ENCODE results near the gene CCL28.
"Not testable (repeated sequence)": the region's sequence is repeated elsewhere in the genome, so short reads cannot be mapped to it uniquely, and the experiment has no call there.

Gene CCL28, protein sequence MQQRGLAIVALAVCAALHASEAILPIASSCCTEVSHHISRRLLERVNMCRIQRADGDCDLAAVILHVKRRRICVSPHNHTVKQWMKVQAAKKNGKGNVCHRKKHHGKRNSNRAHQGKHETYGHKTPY

GRCh38 chr5:43412156-43412555, at the start of gene CCL28:
Gene CCL28, minus strand, starts transcription at chr5:43412391. Its CDS starts 75 bp downstream, at chr5:43412316.
- no peak for DNase-seq

DNA sequence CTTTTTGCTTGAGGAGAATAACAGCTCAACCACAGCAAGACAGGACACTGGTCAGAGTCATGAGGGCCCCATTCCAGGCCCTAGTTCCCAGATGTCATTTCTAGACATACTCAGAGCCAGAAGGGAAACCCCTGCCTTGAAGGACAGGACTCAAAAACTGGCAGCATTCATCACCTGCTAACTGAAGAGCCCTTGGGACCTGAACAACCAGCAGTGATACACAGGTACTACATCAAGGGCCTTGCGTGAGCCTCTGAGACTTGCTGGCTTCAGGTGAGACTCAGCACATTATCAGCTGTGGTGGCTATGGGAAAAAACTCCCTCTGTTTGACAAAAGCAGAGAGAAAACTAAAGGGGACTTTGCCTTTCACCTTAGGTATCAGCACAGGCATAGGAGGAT, 48.9 kb upstream of the CCL28 start:
- no peak for DNase-seq

GRCh38 chr5:43456556-43456955, 44.4 kb upstream of the CCL28 start:
- no peak for DNase-seq

DNA sequence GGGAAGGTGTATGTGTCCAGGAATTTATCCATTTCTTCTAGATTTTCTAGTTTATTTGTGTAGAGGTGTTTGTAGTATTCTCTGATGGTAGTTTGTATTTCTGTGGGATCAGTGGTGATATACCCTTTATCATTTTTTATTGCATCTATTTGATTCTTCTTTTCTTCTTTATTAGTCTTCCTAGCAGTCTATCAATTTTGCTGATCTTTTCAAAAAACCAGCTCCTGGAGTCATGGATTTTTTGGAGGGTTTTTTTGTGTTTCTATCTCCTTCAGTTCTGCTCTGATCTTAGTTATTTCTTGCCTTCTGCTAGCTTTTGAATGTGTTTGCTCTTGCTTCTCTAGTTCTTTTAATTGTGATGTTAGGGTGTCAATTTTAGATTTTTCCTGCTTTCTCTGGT, 29.4 kb upstream of the CCL28 start:
- not testable (repeated sequence) for DNase-seq

- no peak for DNase-seq
Measured at GRCh38 chr5:43437062-43437660, 25.0 kb upstream of the CCL28 start.

DNA sequence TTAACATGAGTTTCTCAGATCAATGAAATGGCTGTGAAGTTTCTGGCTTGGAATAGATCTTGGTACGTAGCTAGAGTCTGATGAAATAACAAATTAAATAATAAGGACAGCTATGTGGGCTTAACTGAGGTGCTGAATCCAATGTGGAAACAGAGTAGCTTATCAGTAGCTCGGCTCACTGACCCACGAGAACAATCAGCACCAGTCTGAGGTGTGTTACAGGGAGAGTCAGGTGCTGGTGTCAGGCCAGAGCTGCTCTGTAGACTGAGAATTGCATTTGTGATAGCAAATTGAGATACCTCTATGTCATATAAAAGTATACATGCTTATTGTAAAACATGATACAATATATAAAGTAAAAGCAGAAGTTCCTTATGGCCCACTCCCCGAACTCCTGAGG, 21.2 kb upstream of the CCL28 start:
- DNase-seq: no peak

GRCh38 chr5:43432486-43433375, 20.5 kb upstream of the CCL28 start:
- DNase-seq: no peak

GRCh38 chr5:43429706-43430105, 17.5 kb upstream of the CCL28 start:
- no peak for DNase-seq

DNA sequence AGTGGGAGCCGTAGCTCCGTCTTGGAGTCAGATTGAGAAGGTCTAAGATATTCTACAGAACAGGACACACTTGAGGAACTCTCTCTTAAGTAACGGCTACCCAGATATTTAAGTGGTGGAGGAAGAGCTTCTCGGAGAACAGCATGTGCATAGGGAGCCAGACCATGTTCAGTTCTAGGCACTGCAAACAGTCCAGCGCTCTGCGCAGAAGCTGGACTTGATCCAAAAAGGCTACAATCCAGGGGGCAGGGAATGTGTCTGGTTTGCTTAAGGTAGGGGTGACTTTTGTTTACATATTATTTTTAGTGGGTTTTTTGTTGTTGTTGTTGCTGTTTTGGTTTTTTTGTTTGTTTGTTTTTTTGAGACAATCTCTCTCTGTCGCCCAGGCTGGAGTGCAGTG, 16.8 kb upstream of the CCL28 start:
- no peak for DNase-seq

DNA sequence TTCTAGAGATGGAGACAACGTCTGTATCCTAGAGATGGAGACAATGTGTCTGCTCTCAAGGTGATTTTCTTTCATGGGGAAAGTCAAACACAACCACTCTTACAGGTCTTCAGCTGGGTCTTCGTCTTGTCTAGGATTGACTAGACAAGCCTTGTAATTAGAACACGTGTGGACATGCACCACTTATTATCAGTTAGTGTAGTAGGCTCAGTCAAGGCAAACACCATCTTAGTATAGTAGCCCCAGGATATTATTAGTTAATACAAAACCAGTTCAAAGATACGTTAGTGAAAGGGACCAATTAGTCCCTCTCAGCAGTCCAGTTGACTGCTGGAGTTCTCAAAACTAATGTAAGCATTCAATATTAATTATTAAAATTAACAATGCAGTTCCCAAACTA, 15.1 kb upstream of the CCL28 start:
- no peak for DNase-seq

DNA sequence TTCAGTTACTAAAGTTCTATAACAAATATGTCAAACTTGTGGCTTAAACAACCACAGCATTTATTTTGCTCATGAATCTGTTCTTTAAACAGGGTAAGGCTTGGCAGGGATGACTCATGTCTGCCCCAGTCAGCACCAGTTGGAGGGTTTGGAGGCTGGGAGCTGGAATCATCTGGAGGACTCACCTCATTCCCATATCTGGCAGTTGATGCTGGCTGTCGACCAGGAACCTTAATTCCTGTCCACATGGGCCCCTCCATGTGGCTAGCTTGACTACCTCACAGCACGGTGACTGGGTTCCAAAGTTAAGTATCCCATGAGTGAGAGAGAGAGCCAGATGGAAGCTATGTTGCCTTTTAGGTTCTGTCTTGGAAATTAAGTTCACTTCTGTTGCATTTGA, 13.8 kb upstream of the CCL28 start:
- DNase-seq: no peak

GRCh38 chr5:43423086-43423485, 10.9 kb upstream of the CCL28 start:
- DNase-seq: not testable (repeated sequence)

GRCh38 chr5:43422143-43422542, 10.0 kb upstream of the CCL28 start:
- DNase-seq: no peak

DNA sequence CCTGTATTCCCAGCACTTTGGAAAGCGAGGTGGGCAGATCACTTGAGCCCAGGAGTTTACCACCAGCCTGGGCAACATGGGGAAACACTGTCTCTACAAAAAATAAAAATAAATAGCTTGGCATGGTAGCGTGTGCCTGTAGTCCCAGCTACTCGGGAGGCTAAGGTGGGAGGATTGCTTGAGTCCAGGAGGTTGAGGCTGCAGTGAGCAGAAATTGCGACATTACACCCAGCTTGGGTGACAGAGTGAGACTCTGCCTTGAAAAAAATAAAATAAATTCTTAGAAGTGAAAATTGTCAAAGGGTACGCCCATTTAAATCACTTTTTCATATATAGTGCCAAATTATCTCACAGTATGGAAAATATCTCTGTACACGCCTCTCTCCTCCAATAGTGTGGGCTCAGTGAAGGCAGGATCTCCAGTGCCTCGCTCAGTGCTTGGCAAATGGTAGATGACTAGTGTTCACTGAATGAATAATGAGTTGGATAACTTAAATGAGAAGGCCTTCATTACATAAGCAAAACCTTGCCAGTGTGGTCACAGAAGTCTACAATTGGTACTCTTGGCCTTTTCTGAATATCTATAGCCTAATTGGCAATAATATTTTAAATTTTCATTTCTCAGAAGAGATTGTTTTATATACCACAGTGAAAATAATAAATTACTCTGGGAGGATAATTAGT, 9.4 kb upstream of the CCL28 start:
- no peak for DNase-seq

- no peak for DNase-seq
Measured at GRCh38 chr5:43420241-43420640, 8.1 kb upstream of the CCL28 start.

- DNase-seq: no peak
Measured at GRCh38 chr5:43418561-43418960, 6.4 kb upstream of the CCL28 start.

- no peak for DNase-seq
Measured at GRCh38 chr5:43416803-43417394, 4.7 kb upstream of the CCL28 start.

- DNase-seq: no peak
Measured at GRCh38 chr5:43415935-43416802, 4.0 kb upstream of the CCL28 start.

DNA sequence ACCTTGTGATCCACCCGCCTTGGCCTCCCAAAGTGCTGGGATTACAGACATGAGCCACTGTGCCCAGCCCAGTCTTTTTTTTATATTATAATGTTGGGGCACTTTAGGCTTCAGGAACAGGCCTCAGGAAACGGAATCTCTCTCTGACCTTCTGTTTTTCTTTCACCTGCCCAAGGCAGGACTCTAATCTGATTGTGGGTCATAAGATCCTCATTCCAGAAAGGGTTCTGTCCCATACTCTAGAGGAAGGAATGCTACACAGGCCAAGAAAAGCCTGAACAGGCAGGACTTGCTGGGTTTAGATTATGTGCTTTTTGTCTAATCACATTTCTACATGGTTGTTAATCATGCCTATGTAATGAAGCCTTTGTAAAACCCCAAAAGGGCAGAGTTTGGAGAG, 1.8 kb upstream of the CCL28 start:
- DNase-seq: no peak

DNA sequence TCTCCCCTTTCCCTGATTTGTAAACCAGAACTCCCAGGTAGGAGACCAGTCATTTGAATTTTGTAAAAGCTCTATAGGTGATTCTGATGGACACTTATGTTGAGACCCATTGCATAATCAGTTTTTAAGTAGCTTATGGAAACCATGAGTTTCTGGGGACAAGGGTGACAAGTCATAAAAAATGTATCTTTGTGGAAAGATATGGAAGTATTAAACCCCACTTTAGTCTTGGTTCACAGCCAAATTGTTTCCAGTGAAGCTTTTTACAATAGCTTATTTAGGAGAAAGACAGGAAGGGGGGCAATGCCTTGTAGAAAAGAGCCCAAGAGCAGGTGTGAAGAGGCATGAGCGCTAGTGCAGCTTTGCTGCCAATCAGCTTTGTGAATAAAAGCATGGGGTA, 453 bp upstream of the CCL28 start:
- no peak for DNase-seq

DNA sequence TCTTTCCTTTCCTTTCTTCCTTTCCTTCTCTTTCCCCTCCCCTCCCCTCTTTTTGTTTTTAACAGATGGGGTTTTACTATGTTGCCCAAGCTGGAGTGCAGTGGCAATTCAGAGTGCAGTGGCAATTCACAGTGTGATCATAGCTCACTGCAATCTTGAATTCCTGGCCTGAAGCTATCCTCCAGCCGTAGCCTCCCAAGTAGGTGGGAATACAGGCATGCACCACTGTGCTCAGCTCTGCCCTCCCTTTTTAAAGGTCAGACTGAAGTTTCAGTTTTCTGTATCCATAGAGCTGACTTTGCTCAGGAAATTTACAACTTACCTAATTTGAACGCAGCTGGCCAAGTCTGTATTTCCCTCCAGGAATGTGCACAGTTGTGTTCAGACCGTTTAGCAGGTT, 696 bp downstream of the CCL28 start:
- DNase-seq: no peak

GRCh38 chr5:43410414-43410813, 1.8 kb downstream of the CCL28 start:
- DNase-seq: no peak
